Progenitor cell of endocrine pancreas (in vitro differentiated cells): ENCODE measurements around the gene PKP3. TPM values are rescaled to one million over a fixed set of nuclear protein-coding genes. Genes with fewer than 3 reads are reported as not detected.

Experiments
- DNase-seq: peaks from one replicate; pipeline ENCODE4 v3.0.0; 2021; ENCODE audit warnings: low spot score; ENCODE audit not compliant: unreplicated experiment
- H3K27ac Mint-ChIP-seq: 2 replicates; pipeline ENCODE4 v1.8.0; 2021; ENCODE audit warnings: mild to moderate bottlenecking, moderate library complexity, mixed read lengths
- H3K27me3 Mint-ChIP-seq: 2 replicates; pipeline ENCODE4 v1.8.0; 2021; ENCODE audit warnings: mixed read lengths
- H3K36me3 Mint-ChIP-seq: 2 replicates; pipeline ENCODE4 v1.8.0; 2022; ENCODE audit warnings: mixed read lengths; ENCODE audit not compliant: insufficient read depth
- H3K4me1 Mint-ChIP-seq: 2 replicates; pipeline ENCODE4 v1.8.0; 2021; ENCODE audit warnings: low read depth, mixed read lengths
- H3K4me3 Mint-ChIP-seq: 2 replicates; pipeline ENCODE4 v1.8.0; 2021; ENCODE audit warnings: low read depth, mild to moderate bottlenecking, moderate library complexity, mixed read lengths
- H3K9me3 Mint-ChIP-seq: 2 replicates; pipeline ENCODE4 v1.8.0; 2021; ENCODE audit warnings: low read depth, mixed read lengths
- CTCF ChIP-seq: fragments of 200-600 bp; sonication (generic); IDR thresholded peaks from one replicate; pipeline ENCODE4 v1.5.0; 2021; ENCODE audit warnings: antibody characterized with exemption, mild to moderate bottlenecking; ENCODE audit not compliant: unreplicated experiment
- total RNA-seq: library from RNA; stranded (reverse); gene quantifications from 2 replicates; pipeline ENCODE4 v1.2.1, GENCODE V29; 2021

Gene PKP3
- total RNA-seq, 1 donor from 2014 or later: 55.9 TPM

DNA sequence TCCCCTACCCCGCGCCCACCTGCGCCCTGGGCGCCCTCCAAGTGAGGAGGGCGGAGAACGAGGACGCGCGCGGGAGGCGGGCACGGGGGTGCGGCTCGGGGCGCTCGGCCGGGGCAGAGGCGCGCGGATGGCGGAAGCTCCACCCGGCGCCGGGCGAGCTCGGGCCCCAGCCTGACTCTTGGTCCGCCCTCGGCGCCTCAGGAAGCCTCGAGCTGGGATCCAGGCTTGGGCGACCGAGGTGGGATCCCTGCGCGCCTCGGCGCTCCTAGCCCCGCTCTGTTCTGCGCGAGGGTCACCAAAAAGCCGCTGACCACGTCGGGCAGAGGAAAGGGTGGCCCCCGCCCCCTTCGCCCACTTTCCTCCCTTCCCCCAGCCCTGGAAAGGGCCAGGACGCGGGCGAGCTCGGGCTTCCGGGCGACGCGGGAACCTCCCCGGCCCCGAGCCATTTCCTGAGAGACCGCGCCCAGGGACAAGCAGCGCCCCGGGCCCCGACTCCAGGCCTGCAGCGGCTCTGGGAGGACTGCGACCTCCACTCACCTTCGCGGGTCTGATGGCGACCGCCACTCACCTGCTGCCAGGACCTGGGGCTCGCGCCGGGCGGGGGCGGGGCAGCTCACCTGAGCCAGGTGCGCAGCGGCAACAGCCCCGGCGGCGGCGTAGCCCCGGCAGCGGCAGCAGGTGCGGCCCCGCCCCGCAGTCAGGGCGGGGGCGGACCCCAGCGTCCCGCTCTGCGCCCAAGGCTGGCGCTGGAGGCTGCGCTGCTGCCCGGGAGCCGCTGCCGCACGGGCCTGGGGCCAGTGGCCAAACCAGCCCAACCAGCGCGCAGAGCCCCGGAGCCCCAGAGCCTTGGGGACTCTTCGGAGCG, 23.0 kb downstream of the PKP3 start:
- DNase-seq: peak; percentile 68
- no peaks in the 10 kb centered on the region for H3K36me3 Mint-ChIP-seq
- H3K4me3 Mint-ChIP-seq: peak overlapping the region; percentile 77
- peaks cover 9% of the 10 kb centered on the region for H3K27me3 Mint-ChIP-seq
- H3K27ac Mint-ChIP-seq: no peak overlapping the region
- peaks cover 7% of the 10 kb centered on the region for H3K4me1 Mint-ChIP-seq
- H3K9me3 Mint-ChIP-seq: no peaks in the 10 kb centered on the region
- no peak for TF ChIP-seq CTCF

- H3K4me1 Mint-ChIP-seq: peaks cover 7% of the 10 kb centered on the region
- DNase-seq: no peak
- H3K36me3 Mint-ChIP-seq: no peaks in the 10 kb centered on the region
- H3K4me3 Mint-ChIP-seq: peak overlapping the region; percentile 69
- no peaks in the 10 kb centered on the region for H3K9me3 Mint-ChIP-seq
- H3K27ac Mint-ChIP-seq: peak overlapping the region; percentile 86
- peaks cover 14% of the 10 kb centered on the region for H3K27me3 Mint-ChIP-seq
- no peak for TF ChIP-seq CTCF
These were observed 23.8 kb downstream of the PKP3 start for GRCh38 chr11:417652-418342.

DNA sequence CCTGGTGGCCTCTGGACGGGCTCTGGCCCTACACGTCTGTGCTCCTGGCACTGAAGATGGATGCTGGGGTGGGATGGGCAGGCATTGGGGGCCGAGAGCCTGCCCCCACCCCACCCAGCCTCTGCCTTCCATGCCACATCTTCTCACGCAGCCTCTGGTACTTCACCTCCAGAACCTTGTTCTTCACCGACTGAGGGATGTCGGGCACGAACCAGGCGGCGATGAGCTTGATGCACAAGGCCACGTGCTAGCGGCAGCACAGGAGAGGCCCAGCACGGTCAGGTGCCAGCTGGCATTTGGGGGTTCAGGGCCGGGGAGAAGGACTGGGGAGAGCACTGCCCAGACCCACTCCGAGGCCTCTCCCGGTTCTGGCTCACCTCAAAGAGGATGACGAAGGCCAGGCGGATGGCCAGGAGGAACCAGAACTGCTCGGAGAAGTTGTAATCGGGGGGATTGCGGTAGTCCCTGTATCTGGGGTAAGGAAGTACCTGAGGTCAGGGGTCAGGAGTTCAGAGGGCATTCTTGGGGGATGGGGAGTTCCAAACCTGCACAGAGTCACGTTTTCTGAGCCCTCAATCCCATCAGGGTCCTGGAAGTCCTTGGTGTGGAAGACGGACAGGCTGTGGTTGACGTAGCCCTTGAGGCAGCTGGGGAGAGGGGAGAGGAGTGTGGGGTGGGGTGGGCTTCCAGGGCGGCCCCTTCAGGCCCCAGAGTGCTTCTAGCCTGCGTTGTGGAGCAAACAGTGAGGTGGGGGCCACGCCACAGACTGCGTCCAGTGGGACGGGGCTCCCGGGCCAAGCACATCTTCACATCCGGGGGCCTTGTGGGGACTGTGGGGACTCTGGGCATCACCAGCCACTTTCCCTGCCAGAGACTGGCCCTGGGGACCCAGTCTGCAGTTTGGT, 24.6 kb downstream of the PKP3 start:
- Mint-ChIP-seq H3K4me3 (no peak overlapping the region), H3K4me1 (peaks cover 7% of the 10 kb centered on the region), H3K36me3 (no peaks in the 10 kb centered on the region), H3K27ac (no peak overlapping the region), H3K9me3 (no peaks in the 10 kb centered on the region), H3K27me3 (peaks cover 14% of the 10 kb centered on the region)
- no peak for TF ChIP-seq CTCF
- DNase-seq: no peak

DNA sequence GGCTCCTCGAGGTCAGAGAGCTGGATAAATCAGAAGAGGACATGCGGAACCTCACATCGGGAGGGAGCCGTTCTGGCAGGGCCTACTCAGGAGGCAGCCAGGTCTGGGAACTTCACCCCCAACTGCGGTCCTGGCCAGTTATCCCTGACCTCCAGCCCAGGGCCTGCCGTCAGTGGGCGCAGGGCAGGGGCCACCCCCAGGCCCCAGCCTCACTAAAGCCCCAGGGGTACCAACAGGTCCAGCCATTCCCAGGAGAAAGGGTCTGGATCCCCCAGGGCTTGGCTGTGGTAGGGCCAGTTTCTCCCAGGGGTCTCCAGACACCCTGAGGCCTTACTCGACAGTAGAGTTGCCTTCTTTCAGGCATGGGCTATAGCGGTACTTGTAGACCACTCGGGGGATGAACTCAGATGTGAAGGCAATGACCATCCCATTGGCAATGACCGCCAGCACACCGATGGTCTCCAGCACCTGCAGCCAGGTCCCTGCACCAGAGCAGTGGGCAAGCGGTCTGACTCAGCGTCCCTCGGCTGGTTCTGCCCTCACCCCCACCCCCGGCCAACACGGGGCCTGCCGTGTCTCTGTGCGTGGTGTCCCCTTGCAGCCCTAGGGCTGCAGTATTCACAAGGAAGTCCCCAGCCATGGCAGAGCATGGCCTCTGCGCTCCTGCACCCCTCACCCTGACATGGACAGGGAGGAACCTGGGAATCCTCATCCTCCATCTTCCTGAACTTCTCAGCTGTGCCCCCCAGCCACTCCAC, 25.4 kb downstream of the PKP3 start:
- Mint-ChIP-seq H3K4me1 (peaks cover 7% of the 10 kb centered on the region), H3K4me3 (no peak overlapping the region), H3K9me3 (no peaks in the 10 kb centered on the region), H3K36me3 (no peaks in the 10 kb centered on the region), H3K27ac (no peak overlapping the region), H3K27me3 (peaks cover 20% of the 10 kb centered on the region)
- DNase-seq: no peak
- TF ChIP-seq CTCF: no peak
